ENCODE results near the gene TMCC2. TPM values are rescaled to one million over a fixed set of nuclear protein-coding genes. Genes with fewer than 3 reads are reported as not detected.
A peak's percentile ranks its signal among the peaks of the same experiment; 100 is the strongest.

Gene TMCC2
- total RNA-seq, 1 donor from 2014 or later: 10.6 TPM

GRCh38 chr1:205318231-205318991 is 90.7 kb downstream of the TMCC2 start:
- Histone ChIP-seq H3K79me2 (ENCODE audit: insufficient read depth, low read length) (peaks cover 82% of the 10 kb centered on the region), H4K20me1 (ENCODE audit: insufficient read depth, low read length) (peaks cover 68% of the 10 kb centered on the region), H3K4me2 (ENCODE audit: low read length) (peak overlapping the region; percentile 99), H2AFZ (ENCODE audit: low read depth, low read length) (no peak overlapping the region), H3K4me1 (ENCODE audit: insufficient read depth, low read length) (peaks cover 52% of the 10 kb centered on the region), H3K27me3 (ENCODE audit: insufficient read depth, low read length) (no peaks in the 10 kb centered on the region), H3K4me3 (ENCODE audit: insufficient read depth, low read depth, low read length) (peak overlapping the region; percentile 19), H3K27ac (ENCODE audit: low read depth, low read length) (no peak overlapping the region), H3K36me3 (ENCODE audit: insufficient read depth, low read length) (no peaks in the 10 kb centered on the region), H3K9ac (ENCODE audit: low read length) (peak overlapping the region; percentile 25), H3K9me3 (ENCODE audit: insufficient read depth, low read depth, low read length) (no peaks in the 10 kb centered on the region)
- Mint-ChIP-seq H3K4me1 (ENCODE audit: low read depth, unreplicated experiment) (peaks cover 52% of the 10 kb centered on the region), H3K27me3 (ENCODE audit: low read depth, unreplicated experiment) (no peaks in the 10 kb centered on the region), H3K27ac (ENCODE audit: unreplicated experiment) (peak overlapping the region; percentile 48), H3K36me3 (ENCODE audit: low read depth, unreplicated experiment) (peaks cover 22% of the 10 kb centered on the region), H3K9me3 (ENCODE audit: unreplicated experiment) (peaks cover 7% of the 10 kb centered on the region), H3K4me3 (ENCODE audit: unreplicated experiment) (peak overlapping the region; percentile 99)
- FAIRE-seq (no peak), DNase-seq (ENCODE audit: low read depth) (no peak)
- TF ChIP-seq EZH2 (IDR thresholded peaks at IDR 0.05; ENCODE audit: insufficient read depth, low read length): no peak
- no peak for TF ChIP-seq CTCF (IDR thresholded peaks at IDR 0.05; ENCODE audit: insufficient read depth, low read depth, low read length)

GRCh38 chr1:205319081-205320018 is 91.6 kb downstream of the TMCC2 start:
- peaks cover 73% of the 10 kb centered on the region for H3K79me2 ChIP-seq (ENCODE audit: insufficient read depth, low read length)

More at GRCh38 chr1:205319081-205320018, 91.6 kb downstream of the TMCC2 start:
- no peak overlapping the region for H3K27ac ChIP-seq (ENCODE audit: low read depth, low read length)
- no peaks in the 10 kb centered on the region for H3K27me3 ChIP-seq (ENCODE audit: insufficient read depth, low read length)
- H3K36me3 Mint-ChIP-seq (ENCODE audit: low read depth, unreplicated experiment): peaks cover 21% of the 10 kb centered on the region
- no peaks in the 10 kb centered on the region for H3K36me3 ChIP-seq (ENCODE audit: insufficient read depth, low read length)
- no peak for FAIRE-seq
- no peak overlapping the region for H2AFZ ChIP-seq (ENCODE audit: low read depth, low read length)
- peak overlapping the region; percentile 60 for H3K4me3 ChIP-seq (ENCODE audit: insufficient read depth, low read depth, low read length)
- H3K4me1 ChIP-seq (ENCODE audit: insufficient read depth, low read length): peaks cover 43% of the 10 kb centered on the region
- DNase-seq (ENCODE audit: low read depth): peak; percentile 69
- H3K4me2 ChIP-seq (ENCODE audit: low read length): peak overlapping the region; percentile 99
- H3K27ac Mint-ChIP-seq (ENCODE audit: unreplicated experiment): peak overlapping the region; percentile 48
- peaks cover 44% of the 10 kb centered on the region for H3K4me1 Mint-ChIP-seq (ENCODE audit: low read depth, unreplicated experiment)
- TF ChIP-seq CTCF (IDR thresholded peaks at IDR 0.05; ENCODE audit: insufficient read depth, low read depth, low read length): no peak
- no peak for TF ChIP-seq EZH2 (IDR thresholded peaks at IDR 0.05; ENCODE audit: insufficient read depth, low read length)
- no peaks in the 10 kb centered on the region for H3K27me3 Mint-ChIP-seq (ENCODE audit: low read depth, unreplicated experiment)
- H3K4me3 Mint-ChIP-seq (ENCODE audit: unreplicated experiment): peak overlapping the region; percentile 99
- peak overlapping the region; percentile 57 for H3K9ac ChIP-seq (ENCODE audit: low read length)
- peaks cover 64% of the 10 kb centered on the region for H4K20me1 ChIP-seq (ENCODE audit: insufficient read depth, low read length)
- peaks cover 7% of the 10 kb centered on the region for H3K9me3 Mint-ChIP-seq (ENCODE audit: unreplicated experiment)
- H3K9me3 ChIP-seq (ENCODE audit: insufficient read depth, low read depth, low read length): no peaks in the 10 kb centered on the region

All from astrocyte (in vitro differentiated cells and primary cell).